GM23338 (cell line): ENCODE results near the gene ABCA13.

Experiments
- CREB1 ChIP-seq: fragments of 250-450 bp; sonication (Bioruptor Pico); IDR thresholded peaks from 2 replicates; pipeline ENCODE4 v1.5.0; 2020; ENCODE audit warnings: low read depth, mild to moderate bottlenecking, moderate library complexity
- EZH2 ChIP-seq: fragments of 200-600 bp; sonication (generic); IDR thresholded peaks from one replicate; pipeline ENCODE4 v1.8.0; 2017; ENCODE audit warnings: antibody characterized with exemption, mild to moderate bottlenecking, low read depth; ENCODE audit not compliant: unreplicated experiment
- EZH2phosphoT487 ChIP-seq: fragments of 200-600 bp; sonication (generic); IDR thresholded peaks from one replicate; pipeline ENCODE4 v1.8.1; 2018; ENCODE audit warnings: antibody characterized with exemption; ENCODE audit not compliant: unreplicated experiment
- JUNB ChIP-seq: IDR thresholded peaks from one replicate; pipeline ENCODE4 v1.6.1; 2016; ENCODE audit warnings: antibody characterized with exemption; ENCODE audit not compliant: unreplicated experiment
- NANOG ChIP-seq: IDR thresholded peaks from 2 replicates; pipeline ENCODE4 v1.6.1; 2016; ENCODE audit warnings: antibody characterized with exemption, borderline replicate concordance
- POLR2AphosphoS5 ChIP-seq: IDR thresholded peaks from 2 replicates; pipeline ENCODE4 v1.6.1; 2016; ENCODE audit warnings: antibody characterized with exemption, low read depth
- STAT1 ChIP-seq: IDR thresholded peaks from one replicate; pipeline ENCODE4 v1.6.1; 2016; ENCODE audit warnings: antibody characterized with exemption; ENCODE audit not compliant: unreplicated experiment
- ZNF114 ChIP-seq: fragments of 250-450 bp; sonication (Bioruptor Pico); IDR thresholded peaks from 2 replicates; pipeline ENCODE4 v1.5.0; 2020; ENCODE audit warnings: mild to moderate bottlenecking, moderate library complexity
- ZNF462 ChIP-seq: fragments of 250-450 bp; sonication (Bioruptor Pico); IDR thresholded peaks from 2 replicates; pipeline ENCODE4 v1.5.0; 2020; ENCODE audit warnings: mild to moderate bottlenecking, moderate library complexity
- TF ChIP-seq, protein P1 (sequence below), 2 experiments: fragments of 200-600 bp in 1 of 2; sonication (generic) in 1 of 2; conservative IDR thresholded peaks; 2 replicates each; pipeline versions ENCODE4 v1.5.1 to v1.6.1; 2016 to 2017; ENCODE audit warnings: antibody characterized with exemption in 2 of 2, low read depth in 2 of 2, mild to moderate bottlenecking in 2 of 2, moderate library complexity in 1 of 2
- TF ChIP-seq, protein P2 (sequence below): IDR thresholded peaks from one replicate; pipeline ENCODE4 v1.6.1; 2018; ENCODE audit warnings: antibody characterized with exemption; ENCODE audit not compliant: unreplicated experiment
- TF ChIP-seq, protein P3 (sequence below): IDR thresholded peaks from 2 replicates; pipeline ENCODE4 v1.6.1; 2016; ENCODE audit warnings: antibody characterized with exemption

DNA sequence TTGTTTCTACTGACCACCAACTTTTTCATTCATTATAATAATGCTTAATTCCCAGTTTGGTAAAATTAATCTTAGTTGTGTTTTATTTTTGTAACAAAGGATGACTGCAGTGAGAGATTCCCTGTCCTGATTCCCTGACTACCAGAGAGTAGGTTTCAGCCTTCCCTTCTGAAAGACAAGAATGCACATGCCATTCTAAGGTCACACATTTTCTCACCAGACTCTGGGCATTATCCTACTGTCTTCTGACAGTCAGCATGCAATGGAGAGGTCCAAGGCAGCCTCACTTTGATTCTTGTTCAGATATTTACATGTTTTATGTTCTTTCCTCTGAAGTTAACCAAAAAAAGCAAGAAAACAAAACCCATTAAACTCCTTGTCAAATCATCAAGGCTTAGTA lies 380.4 kb downstream of the ABCA13 start:
- TF ChIP-seq, protein P1, sequence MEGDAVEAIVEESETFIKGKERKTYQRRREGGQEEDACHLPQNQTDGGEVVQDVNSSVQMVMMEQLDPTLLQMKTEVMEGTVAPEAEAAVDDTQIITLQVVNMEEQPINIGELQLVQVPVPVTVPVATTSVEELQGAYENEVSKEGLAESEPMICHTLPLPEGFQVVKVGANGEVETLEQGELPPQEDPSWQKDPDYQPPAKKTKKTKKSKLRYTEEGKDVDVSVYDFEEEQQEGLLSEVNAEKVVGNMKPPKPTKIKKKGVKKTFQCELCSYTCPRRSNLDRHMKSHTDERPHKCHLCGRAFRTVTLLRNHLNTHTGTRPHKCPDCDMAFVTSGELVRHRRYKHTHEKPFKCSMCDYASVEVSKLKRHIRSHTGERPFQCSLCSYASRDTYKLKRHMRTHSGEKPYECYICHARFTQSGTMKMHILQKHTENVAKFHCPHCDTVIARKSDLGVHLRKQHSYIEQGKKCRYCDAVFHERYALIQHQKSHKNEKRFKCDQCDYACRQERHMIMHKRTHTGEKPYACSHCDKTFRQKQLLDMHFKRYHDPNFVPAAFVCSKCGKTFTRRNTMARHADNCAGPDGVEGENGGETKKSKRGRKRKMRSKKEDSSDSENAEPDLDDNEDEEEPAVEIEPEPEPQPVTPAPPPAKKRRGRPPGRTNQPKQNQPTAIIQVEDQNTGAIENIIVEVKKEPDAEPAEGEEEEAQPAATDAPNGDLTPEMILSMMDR (conservative IDR thresholded peaks at IDR 0.05; ENCODE audit: low read depth in 2 of 2), result no peak
- no peak for TF ChIP-seq CREB1 (CRISPR knock-in tag)
- TF ChIP-seq EZH2phosphoT487, result no peak
- TF ChIP-seq, protein P2, sequence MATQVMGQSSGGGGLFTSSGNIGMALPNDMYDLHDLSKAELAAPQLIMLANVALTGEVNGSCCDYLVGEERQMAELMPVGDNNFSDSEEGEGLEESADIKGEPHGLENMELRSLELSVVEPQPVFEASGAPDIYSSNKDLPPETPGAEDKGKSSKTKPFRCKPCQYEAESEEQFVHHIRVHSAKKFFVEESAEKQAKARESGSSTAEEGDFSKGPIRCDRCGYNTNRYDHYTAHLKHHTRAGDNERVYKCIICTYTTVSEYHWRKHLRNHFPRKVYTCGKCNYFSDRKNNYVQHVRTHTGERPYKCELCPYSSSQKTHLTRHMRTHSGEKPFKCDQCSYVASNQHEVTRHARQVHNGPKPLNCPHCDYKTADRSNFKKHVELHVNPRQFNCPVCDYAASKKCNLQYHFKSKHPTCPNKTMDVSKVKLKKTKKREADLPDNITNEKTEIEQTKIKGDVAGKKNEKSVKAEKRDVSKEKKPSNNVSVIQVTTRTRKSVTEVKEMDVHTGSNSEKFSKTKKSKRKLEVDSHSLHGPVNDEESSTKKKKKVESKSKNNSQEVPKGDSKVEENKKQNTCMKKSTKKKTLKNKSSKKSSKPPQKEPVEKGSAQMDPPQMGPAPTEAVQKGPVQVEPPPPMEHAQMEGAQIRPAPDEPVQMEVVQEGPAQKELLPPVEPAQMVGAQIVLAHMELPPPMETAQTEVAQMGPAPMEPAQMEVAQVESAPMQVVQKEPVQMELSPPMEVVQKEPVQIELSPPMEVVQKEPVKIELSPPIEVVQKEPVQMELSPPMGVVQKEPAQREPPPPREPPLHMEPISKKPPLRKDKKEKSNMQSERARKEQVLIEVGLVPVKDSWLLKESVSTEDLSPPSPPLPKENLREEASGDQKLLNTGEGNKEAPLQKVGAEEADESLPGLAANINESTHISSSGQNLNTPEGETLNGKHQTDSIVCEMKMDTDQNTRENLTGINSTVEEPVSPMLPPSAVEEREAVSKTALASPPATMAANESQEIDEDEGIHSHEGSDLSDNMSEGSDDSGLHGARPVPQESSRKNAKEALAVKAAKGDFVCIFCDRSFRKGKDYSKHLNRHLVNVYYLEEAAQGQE, result no peak
- no peak for TF ChIP-seq POLR2AphosphoS5
- no peak for TF ChIP-seq ZNF114 (CRISPR knock-in tag)
- no peak for TF ChIP-seq EZH2
- no peak for TF ChIP-seq JUNB
- TF ChIP-seq, protein P3, sequence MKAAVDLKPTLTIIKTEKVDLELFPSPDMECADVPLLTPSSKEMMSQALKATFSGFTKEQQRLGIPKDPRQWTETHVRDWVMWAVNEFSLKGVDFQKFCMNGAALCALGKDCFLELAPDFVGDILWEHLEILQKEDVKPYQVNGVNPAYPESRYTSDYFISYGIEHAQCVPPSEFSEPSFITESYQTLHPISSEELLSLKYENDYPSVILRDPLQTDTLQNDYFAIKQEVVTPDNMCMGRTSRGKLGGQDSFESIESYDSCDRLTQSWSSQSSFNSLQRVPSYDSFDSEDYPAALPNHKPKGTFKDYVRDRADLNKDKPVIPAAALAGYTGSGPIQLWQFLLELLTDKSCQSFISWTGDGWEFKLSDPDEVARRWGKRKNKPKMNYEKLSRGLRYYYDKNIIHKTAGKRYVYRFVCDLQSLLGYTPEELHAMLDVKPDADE, result no peak
- no peak for TF ChIP-seq NANOG
- no peak for TF ChIP-seq STAT1
- no peak for TF ChIP-seq ZNF462 (CRISPR knock-in tag)
